ENCODE data around the gene RBM24. TPM values are rescaled to one million over a fixed set of nuclear protein-coding genes. Genes with fewer than 3 reads are reported as not detected.

Gene RBM24
- total RNA-seq, 8 experiments from 2014 or later, result 0.27 to 6.6 (median 2.4) TPM; not detected in 2

DNA sequence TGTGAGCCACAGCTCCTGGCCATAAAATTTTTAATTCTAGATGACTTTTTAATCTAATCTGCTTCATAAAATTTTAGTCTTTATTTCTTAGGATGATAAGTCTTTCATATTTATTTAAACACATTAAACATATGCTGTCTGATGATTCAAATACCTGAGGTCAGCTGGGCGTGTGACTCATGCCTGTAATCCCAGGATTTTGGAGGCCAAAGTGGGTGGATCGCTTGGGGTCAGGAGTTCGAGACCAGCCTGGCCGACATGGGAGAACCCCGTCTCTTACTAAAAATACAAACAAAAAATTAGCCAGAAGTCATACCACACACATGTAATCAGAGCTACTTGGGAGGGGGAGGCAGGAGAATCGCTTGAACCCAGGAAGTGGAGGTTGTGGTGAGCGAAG, 53.1 kb downstream of the RBM24 start:
- ATAC-seq (replicated peaks in 6 of 8), result no peak
- H3K4me3 ChIP-seq, result no peak overlapping the region
- H3K4me1 ChIP-seq (replicated peaks in 1 of 2), result no peaks in the 10 kb centered on the region
- WGBS, 10 experiments, result 31 to 93% (median 88%) methylated on average over 1 to 7 of the region's 7 CpGs; no CpG with 5 or more reads in 1 of the 10 experiments
- in situ Hi-C loops (cut with MboI; ENCODE audit: low pct_unique_long_range_greater_than_20kb in 2 of 9, low sequenced_read_pairs in 9 of 9, unreplicated experiment in 9 of 9), result no loop called here
- H3K27ac ChIP-seq, result no peak overlapping the region

DNA sequence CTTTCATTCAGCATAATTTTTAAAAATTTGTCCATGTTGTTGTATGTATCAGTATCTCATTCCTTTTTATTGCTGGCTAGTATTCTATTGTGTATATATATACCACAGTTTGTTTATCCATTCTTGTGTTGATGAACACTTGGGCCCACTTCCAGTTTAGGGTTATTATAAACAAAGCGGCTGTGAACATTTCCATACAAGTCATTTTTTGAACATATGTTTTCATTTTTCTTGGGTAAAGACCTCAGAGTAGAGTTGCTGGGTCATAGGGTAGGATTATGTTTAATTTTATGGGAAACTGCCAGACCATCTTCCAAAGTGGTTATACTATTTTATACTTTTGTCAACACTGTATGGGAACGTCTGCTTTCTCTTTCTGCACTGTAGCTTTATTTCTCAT, 55.3 kb downstream of the RBM24 start:
- no peak for ATAC-seq (replicated peaks in 6 of 8)
- Histone ChIP-seq H3K27ac (no peak overlapping the region), H3K4me3 (no peak overlapping the region), H3K4me1 (replicated peaks in 1 of 2) (no peaks in the 10 kb centered on the region)
- in situ Hi-C loops (cut with MboI; ENCODE audit: low pct_unique_long_range_greater_than_20kb in 2 of 9, low sequenced_read_pairs in 9 of 9, unreplicated experiment in 9 of 9), result no loop called here
- WGBS, 10 experiments, result 8 to 100% (median 95%) methylated on average over 1 to 2 of the region's 2 CpGs

- no peak for ATAC-seq (replicated peaks in 6 of 8)
- 88 to 100% (median 100%) methylated on average over 2 of the region's 2 CpGs; no CpG with 5 or more reads in 2 of the 10 experiments for WGBS, 10 experiments
- in situ Hi-C loops (cut with MboI; ENCODE audit: low pct_unique_long_range_greater_than_20kb in 2 of 9, low sequenced_read_pairs in 9 of 9, unreplicated experiment in 9 of 9), result no loop called here
Observed at GRCh38 chr6:17339308-17339670, 58.1 kb downstream of the RBM24 start.

GRCh38 chr6:17341117-17341805, 60.1 kb downstream of the RBM24 start:
- in situ Hi-C loops (cut with MboI; ENCODE audit: low pct_unique_long_range_greater_than_20kb in 2 of 9, low sequenced_read_pairs in 9 of 9, unreplicated experiment in 9 of 9), result no loop called here
- no peak overlapping the region for H3K4me3 ChIP-seq
- H3K4me1 ChIP-seq (replicated peaks in 1 of 2), result no peaks in the 10 kb centered on the region
- no peak for ATAC-seq (replicated peaks in 6 of 8)
- H3K27ac ChIP-seq, result no peak overlapping the region
- 67 to 100% (median 87%) methylated on average over 2 to 6 of the region's 7 CpGs; no CpG with 5 or more reads in 2 of the 10 experiments for WGBS, 10 experiments

More at GRCh38 chr6:17339308-17339670, 58.1 kb downstream of the RBM24 start:
- H3K4me3 ChIP-seq, result no peak overlapping the region
- no peak overlapping the region for H3K27ac ChIP-seq
- H3K4me1 ChIP-seq (replicated peaks in 1 of 2), result no peaks in the 10 kb centered on the region

DNA sequence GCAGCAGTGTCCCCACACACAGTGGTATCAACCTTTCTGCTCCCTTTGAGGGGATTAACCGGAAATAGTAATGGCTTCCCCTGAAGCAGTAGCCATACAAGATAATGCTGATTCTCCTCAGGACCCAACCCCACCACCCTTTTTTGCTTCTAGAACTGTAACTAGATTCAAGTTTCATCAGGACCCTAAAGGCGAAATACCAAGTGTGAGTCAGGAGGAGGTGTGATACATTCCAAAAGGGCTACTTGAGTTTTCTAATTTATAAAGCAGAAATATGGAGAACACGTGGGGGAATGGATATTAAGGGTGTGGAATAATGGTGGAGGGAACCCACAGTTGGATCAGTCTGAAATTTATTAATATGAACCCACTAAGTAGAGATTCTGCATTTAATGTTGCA, 60.7 kb downstream of the RBM24 start:
- no peak for ATAC-seq (replicated peaks in 6 of 8)
- Histone ChIP-seq H3K27ac (no peak overlapping the region), H3K4me1 (replicated peaks in 1 of 2) (no peaks in the 10 kb centered on the region), H3K4me3 (no peak overlapping the region)
- 0 to 100% (median 46%) methylated on average over 1 to 3 of the region's 3 CpGs; no CpG with 5 or more reads in 2 of the 10 experiments for WGBS, 10 experiments
- in situ Hi-C loops (cut with MboI; ENCODE audit: low pct_unique_long_range_greater_than_20kb in 2 of 9, low sequenced_read_pairs in 9 of 9, unreplicated experiment in 9 of 9), result no loop called here

- in situ Hi-C loops (cut with MboI; ENCODE audit: low pct_unique_long_range_greater_than_20kb in 2 of 9, low sequenced_read_pairs in 9 of 9, unreplicated experiment in 9 of 9), result no loop called here
- ATAC-seq (replicated peaks in 6 of 8), result no peak
- WGBS, 10 experiments, result 11 to 100% (median 83%) methylated on average over 1 of the region's 2 CpGs; no CpG with 5 or more reads in 3 of the 10 experiments
Observed at GRCh38 chr6:17343215-17343614, 62.1 kb downstream of the RBM24 start.

More at GRCh38 chr6:17343215-17343614, 62.1 kb downstream of the RBM24 start:
- Histone ChIP-seq H3K4me1 (replicated peaks in 1 of 2) (no peaks in the 10 kb centered on the region), H3K27ac (no peak overlapping the region), H3K4me3 (no peak overlapping the region)

Other genes with a start within 250 kb of the RBM24 start
- gene STMND1, start 179.3 kb upstream of the RBM24 start, total RNA-seq, result under 1 TPM in 6 of 8 experiments, not detected in 2; 0.05 to 0.62 (median 0.23) TPM
- gene CAP2, start 112.2 kb downstream of the RBM24 start, total RNA-seq, result 10 to 100 TPM in 4 of 8 experiments, 1 to 10 TPM in 1, under 1 TPM in 3; 0.15 to 21.8 (median 10.7) TPM

Measured in motor neuron (in vitro differentiated cells).